ENCODE measurements around the gene VPS26C. TPM values are rescaled to one million over a fixed set of nuclear protein-coding genes. Genes with fewer than 3 reads are reported as not detected.

VPS26C gene
- total and polyA plus RNA-seq, 2 of the 8 experiments (the other 6 are each of a cell fraction or from before 2014, with no cell fraction given), result 43.5 to 71.6 TPM

DNA sequence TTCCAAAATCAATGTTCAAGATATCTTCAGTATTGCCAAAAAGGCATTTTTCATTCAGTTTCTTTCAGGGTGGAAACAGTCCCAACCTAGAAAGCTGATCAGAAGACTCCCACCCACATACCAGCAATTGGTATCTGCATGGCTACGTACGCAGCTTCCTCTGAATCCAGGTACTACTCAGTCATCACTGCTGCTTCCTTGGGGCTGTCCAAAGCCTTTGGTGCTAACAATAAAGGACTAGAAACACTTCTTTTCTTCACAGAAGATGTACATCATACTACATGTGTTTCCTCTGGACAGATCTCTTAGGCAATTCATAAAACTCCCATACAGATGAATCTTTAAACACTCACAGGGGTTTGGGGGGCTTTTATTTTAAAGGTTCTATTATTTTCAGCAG, 29.8 kb downstream of the VPS26C start:
- DNase-seq (ENCODE audit: low read depth in 1 of 2, low spot score in 2 of 2) (no peak), FAIRE-seq (no peak)
- H4K5ac ChIP-seq (ENCODE audit: insufficient read length, low read depth, low read length), result no peak overlapping the region
- no peak overlapping the region for H2BK120ac ChIP-seq (replicated peaks; ENCODE audit: low read depth, low read length)
- peaks cover 10% of the 10 kb centered on the region for H3K79me1 ChIP-seq (ENCODE audit: low read depth, low read length)
- WGBS, 2 experiments (ENCODE audit: extremely low coverage in 1 of 2, insufficient coverage in 1 of 2, insufficient read length in 1 of 2, insufficient replicate concordance in 2 of 2, low coverage in 1 of 2, low lambda C conversion rate in 2 of 2, missing lambda C conversion rate in 1 of 2), result 100% methylated on average over 2 of the region's 2 CpGs; no CpG with 5 or more reads in 1 of the 2 experiments
- ChIA-PET CTCF (ENCODE audit: partially characterized antibody) (no interaction called here), POLR2A (ENCODE audit: partially characterized antibody) (no interaction called here)
- no peak overlapping the region for H3K9ac ChIP-seq (replicated peaks in 1 of 4; ENCODE audit: extremely low read depth in 1 of 4, low read depth in 3 of 4, low read length in 3 of 4)
- no peak overlapping the region for H4K91ac ChIP-seq (replicated peaks; ENCODE audit: insufficient read length, low read length)
- no peak overlapping the region for H3K4me3 ChIP-seq (ENCODE audit: extremely low read depth in 1 of 4, insufficient read depth in 2 of 4, low read depth in 3 of 4, low read length in 4 of 4)
- H3K14ac ChIP-seq (ENCODE audit: insufficient read length), result no peak overlapping the region
- no peak overlapping the region for H4K8ac ChIP-seq (ENCODE audit: extremely low read depth, insufficient read depth, low read length)
- H2BK20ac ChIP-seq (ENCODE audit: low read length), result no peak overlapping the region
- H3K27me3 ChIP-seq (replicated peaks in 1 of 4; ENCODE audit: control insufficient read depth in 3 of 4, extremely low read depth in 1 of 4, insufficient read depth in 3 of 4, low read length in 3 of 4), result no peaks in the 10 kb centered on the region
- H3K9me3 ChIP-seq (ENCODE audit: insufficient read depth in 2 of 2, low read depth in 1 of 2, low read length in 1 of 2), result no peaks in the 10 kb centered on the region
- H3K23me2 ChIP-seq (ENCODE audit: low read depth, low read length), result no peaks in the 10 kb centered on the region
- no peak overlapping the region for H3K18ac ChIP-seq (ENCODE audit: extremely low read depth, low read length)
- no peak overlapping the region for H3K4ac ChIP-seq (replicated peaks; ENCODE audit: insufficient read length, low read depth, low read length)
- no peak overlapping the region for H2BK5ac ChIP-seq (ENCODE audit: low read depth, low read length)
- H3K23ac ChIP-seq (ENCODE audit: insufficient read length), result no peak overlapping the region
- no peak overlapping the region for H2AFZ ChIP-seq (ENCODE audit: low read length)
- no peak overlapping the region for H3K27ac ChIP-seq (ENCODE audit: low read depth, low read length)
- H3K56ac ChIP-seq (replicated peaks; ENCODE audit: insufficient read length, low read depth, low read length), result no peak overlapping the region
- H3K36me3 ChIP-seq (ENCODE audit: control insufficient read depth in 2 of 4, insufficient read depth in 4 of 4, low read length in 3 of 4), result peaks cover under 1 to 32% (median 6%) of the 10 kb centered on the region in 4 experiments; a peak in 6 of 8 replicates
- H4K20me1 ChIP-seq (replicated peaks in 1 of 2; ENCODE audit: control insufficient read depth in 1 of 2, insufficient read depth in 2 of 2, low read length in 2 of 2), result peaks cover 5 to 10% of the 10 kb centered on the region in 2 experiments
- no peak overlapping the region for H3K4me2 ChIP-seq (ENCODE audit: insufficient read depth in 1 of 2, low read depth in 2 of 2, low read length in 2 of 2)
- H3K4me1 ChIP-seq (replicated peaks in 1 of 4; ENCODE audit: control insufficient read depth in 3 of 4, insufficient read depth in 4 of 4, low read length in 3 of 4), result no peaks in the 10 kb centered on the region
- no peak overlapping the region for H2BK15ac ChIP-seq (ENCODE audit: low read length)
- peaks cover 3 to 20% of the 10 kb centered on the region in 2 experiments; a peak in 3 of 4 replicates for H3K79me2 ChIP-seq (ENCODE audit: control insufficient read depth in 1 of 2, insufficient read depth in 2 of 2, low read length in 2 of 2)
- TF ChIP-seq RAD21 (IDR thresholded peaks at IDR 0.05 in 1 of 2, conservative IDR thresholded peaks at IDR 0.05 in 1 of 2; ENCODE audit: low read depth in 2 of 2, low read length in 2 of 2) (no peak), TAF7 (optimal IDR thresholded peaks at IDR 0.05; ENCODE audit: borderline replicate concordance, low read depth, low read length) (no peak)
- H2BK12ac ChIP-seq (ENCODE audit: low read depth, low read length), result no peak overlapping the region
- H2AK5ac ChIP-seq (ENCODE audit: low read depth, low read length), result no peak overlapping the region
